NOMO-1 (cell line): ENCODE data around the gene ATXN10.
"Not testable (repeated sequence)": the region's sequence is repeated elsewhere in the genome, so short reads cannot be mapped to it uniquely, and the experiment has no call there.

Source experiments
- DNase-seq, 2 experiments: peaks; one replicate each; lab custom pipeline; 2025; ENCODE audit not compliant: unreplicated experiment in 2 of 2; lab: John Stamatoyannopoulos, UW

ATXN10 gene

GRCh38 chr22:45781966-45782365, 110.3 kb downstream of the ATXN10 start:
- DNase-seq = no peak

GRCh38 chr22:45783021-45783420, 111.4 kb downstream of the ATXN10 start:
- no peak for DNase-seq

GRCh38 chr22:45783690-45784089, 112.1 kb downstream of the ATXN10 start:
- DNase-seq = no peak

- no peak for DNase-seq
Measured at GRCh38 chr22:45784357-45785277, 113.0 kb downstream of the ATXN10 start.

- no peak for DNase-seq
Measured at GRCh38 chr22:45785458-45785857, 113.8 kb downstream of the ATXN10 start.

GRCh38 chr22:45786726-45787125, 115.1 kb downstream of the ATXN10 start:
- no peak for DNase-seq

GRCh38 chr22:45787759-45788158, 116.1 kb downstream of the ATXN10 start:
- DNase-seq = no peak

- no peak for DNase-seq
Measured at GRCh38 chr22:45788522-45788921, 116.9 kb downstream of the ATXN10 start.

- DNase-seq = no peak
Measured at GRCh38 chr22:45790401-45790800, 118.8 kb downstream of the ATXN10 start.

GRCh38 chr22:45793161-45793560, 121.5 kb downstream of the ATXN10 start:
- DNase-seq = no peak

GRCh38 chr22:45793892-45794291, 122.3 kb downstream of the ATXN10 start:
- DNase-seq = no peak

- not testable (repeated sequence) for DNase-seq
Measured at GRCh38 chr22:45796009-45796408, 124.4 kb downstream of the ATXN10 start.

- no peak for DNase-seq
Measured at GRCh38 chr22:45799291-45799690, 127.7 kb downstream of the ATXN10 start.

- no peak for DNase-seq
Measured at GRCh38 chr22:45802054-45802453, 130.4 kb downstream of the ATXN10 start.

GRCh38 chr22:45804319-45804985, 132.8 kb downstream of the ATXN10 start:
- no peak for DNase-seq

GRCh38 chr22:45804986-45805325, 133.3 kb downstream of the ATXN10 start:
- no peak for DNase-seq

- DNase-seq = no peak
Measured at GRCh38 chr22:45805413-45805812, 133.8 kb downstream of the ATXN10 start.

GRCh38 chr22:45807156-45807915, 135.7 kb downstream of the ATXN10 start:
- no peak for DNase-seq

- no peak for DNase-seq
Measured at GRCh38 chr22:45812910-45813309, 141.3 kb downstream of the ATXN10 start.

GRCh38 chr22:45814198-45814597, 142.6 kb downstream of the ATXN10 start:
- no peak for DNase-seq

GRCh38 chr22:45816776-45817175, 145.1 kb downstream of the ATXN10 start:
- DNase-seq = no peak
